Pancreas (tissue), 10 donors: ENCODE measurements around the gene TULP4. TPM values are rescaled to one million over a fixed set of nuclear protein-coding genes. Genes with fewer than 3 reads are reported as not detected.
A peak's percentile ranks its signal among the peaks of the same experiment; 100 is the strongest.

Experiments used
- ATAC-seq, 4 donors: fragments of 200-7000 bp; cut with Tn5 transposase; one replicate each; pipeline versions ENCODE4 v1.8.0 to v1.9.1; 2020; ENCODE audit warnings: mild to moderate bottlenecking in 4 of 4, moderate library complexity in 4 of 4
- DNase-seq, 6 donors: peaks; one replicate each; pipeline ENCODE4 v3.0.0-alpha.2; 2020
- FAIRE-seq: peaks from 2 replicates; lab custom pipeline; 2012; peaks lifted over from hg19 to GRCh38; lab: Jason Lieb, UNC
- H3K27ac ChIP-seq, 4 donors: fragments of 200-600 bp; sonication (generic); 1 replicate in 3 of 4; 2 replicates in 1 of 4; pipeline versions ENCODE4 v1.5.0 to v1.8.0; 2020
- H3K27me3 ChIP-seq, 4 donors: fragments of 200-600 bp; one replicate each; pipeline ENCODE4 v1.8.0; 2021
- H3K36me3 ChIP-seq, 3 donors: fragments of 200-600 bp; sonication (generic) in 1 of 3; one replicate each; pipeline versions ENCODE4 v1.5.0 to v1.8.0; 2020 to 2021
- H3K4me1 ChIP-seq, 3 donors: fragments of 200-600 bp; one replicate each; pipeline ENCODE4 v1.8.0; 2021
- H3K4me3 ChIP-seq, 4 donors: fragments of 200-600 bp; sonication (generic) in 2 of 4; one replicate each; pipeline versions ENCODE4 v1.5.0 to v1.8.0; 2020 to 2021
- H3K9me3 ChIP-seq, 4 donors: fragments of 200-600 bp; one replicate each; pipeline ENCODE4 v1.8.0; 2021
- WGBS, 2 donors: extraction: QIAGEN DNeasy Blood & Tissue Kit; methylation state at CpG; one replicate each; pipeline ENCODE4 v1.1.7; 2013; 5-methylcytosine and 5-hydroxymethylcytosine counted together
- intact Hi-C, 3 donors: fragments of 100-400 bp; cut with DNase I; formaldehyde crosslinking; loops; one replicate each; pipeline versions ENCODE4 v1.11.1 to v1.14.2; 2022
- polyA plus RNA-seq, 2 donors: library from polyadenylated mRNA; stranded (reverse); fragments of 200-250 nt; gene quantifications; one replicate each; pipeline ENCODE4 v1.2.3, GENCODE V29; 2013
- total RNA-seq, 6 donors: library from RNA; stranded (reverse); fragmentation: NEBNext Ultra II Directional in 4 of 6; extraction: Animal tissue kit (Norgen Biotek cat#: 25700) in 4 of 6; gene quantifications; one replicate each; pipeline versions ENCODE4 v1.2.1 to v1.2.4, GENCODE V29; 2021 to 2023
- TF ChIP-seq, protein P1 (sequence below), 4 donors: fragments of 200-600 bp; sonication (generic) in 3 of 4; IDR thresholded peaks; one replicate each; pipeline versions ENCODE4 v1.5.0 to v1.8.0; 2021; ENCODE audit warnings: antibody characterized with exemption in 4 of 4
- donor health status: healthy with polysubstance abuse.
- donor health status: DM: no; HTN: no; CAD: no; lungs with moderate emphysema.
- donor health status: DM: no; HTN: no; CAD: no.
- donor health status: control.
- donor health status: control.
- donor health status: Bipolar disorder and iron deficiency.
- donor health status: DM: yes; HTN: yes; CAD: no.
- donor health status: DM: no; HTN: no; CAD: no.
- donor health status: DM: no; HTN: no; CAD: no.
- donor health status: DM: yes; HTN: yes; CAD: no.

The TULP4 gene
- total and polyA plus RNA-seq, 8 donors = 3.1 to 88.8 (median 48.0) TPM

DNA sequence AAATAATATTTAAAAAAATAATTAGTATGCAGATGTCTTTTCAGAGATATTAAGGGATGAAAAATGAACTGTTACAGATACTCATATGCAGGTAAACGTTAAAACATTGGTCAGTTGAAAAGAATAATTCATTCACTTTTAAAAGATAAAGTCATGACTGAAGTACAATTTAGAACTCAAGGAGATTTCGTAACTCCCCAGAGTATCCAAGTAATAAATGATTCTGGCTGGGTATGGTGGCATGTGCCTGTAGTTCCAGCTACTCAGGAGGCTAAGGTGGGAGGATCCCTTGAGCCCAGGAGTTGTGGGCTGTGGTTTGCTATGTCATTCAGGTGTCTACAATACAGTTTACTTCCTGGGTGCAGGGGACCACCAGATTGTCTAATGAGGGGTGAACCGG lies 125.3 kb downstream of the TULP4 start:
- Histone ChIP-seq H3K36me3 (no peaks in the 10 kb centered on the region), H3K4me3 (no peak overlapping the region), H3K27ac (no peak overlapping the region), H3K9me3 (no peaks in the 10 kb centered on the region), H3K27me3 (no peaks in the 10 kb centered on the region), H3K4me1 (no peaks in the 10 kb centered on the region)
- DNase-seq (no peak), FAIRE-seq (no peak), ATAC-seq (no peak)
- intact Hi-C loops = no loop called here
- TF ChIP-seq, protein P1, sequence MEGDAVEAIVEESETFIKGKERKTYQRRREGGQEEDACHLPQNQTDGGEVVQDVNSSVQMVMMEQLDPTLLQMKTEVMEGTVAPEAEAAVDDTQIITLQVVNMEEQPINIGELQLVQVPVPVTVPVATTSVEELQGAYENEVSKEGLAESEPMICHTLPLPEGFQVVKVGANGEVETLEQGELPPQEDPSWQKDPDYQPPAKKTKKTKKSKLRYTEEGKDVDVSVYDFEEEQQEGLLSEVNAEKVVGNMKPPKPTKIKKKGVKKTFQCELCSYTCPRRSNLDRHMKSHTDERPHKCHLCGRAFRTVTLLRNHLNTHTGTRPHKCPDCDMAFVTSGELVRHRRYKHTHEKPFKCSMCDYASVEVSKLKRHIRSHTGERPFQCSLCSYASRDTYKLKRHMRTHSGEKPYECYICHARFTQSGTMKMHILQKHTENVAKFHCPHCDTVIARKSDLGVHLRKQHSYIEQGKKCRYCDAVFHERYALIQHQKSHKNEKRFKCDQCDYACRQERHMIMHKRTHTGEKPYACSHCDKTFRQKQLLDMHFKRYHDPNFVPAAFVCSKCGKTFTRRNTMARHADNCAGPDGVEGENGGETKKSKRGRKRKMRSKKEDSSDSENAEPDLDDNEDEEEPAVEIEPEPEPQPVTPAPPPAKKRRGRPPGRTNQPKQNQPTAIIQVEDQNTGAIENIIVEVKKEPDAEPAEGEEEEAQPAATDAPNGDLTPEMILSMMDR (IDR thresholded peaks at IDR 0.05) = no peak
- 87 to 90% methylated on average over 3 of the region's 3 CpGs for WGBS, 2 donors

DNA sequence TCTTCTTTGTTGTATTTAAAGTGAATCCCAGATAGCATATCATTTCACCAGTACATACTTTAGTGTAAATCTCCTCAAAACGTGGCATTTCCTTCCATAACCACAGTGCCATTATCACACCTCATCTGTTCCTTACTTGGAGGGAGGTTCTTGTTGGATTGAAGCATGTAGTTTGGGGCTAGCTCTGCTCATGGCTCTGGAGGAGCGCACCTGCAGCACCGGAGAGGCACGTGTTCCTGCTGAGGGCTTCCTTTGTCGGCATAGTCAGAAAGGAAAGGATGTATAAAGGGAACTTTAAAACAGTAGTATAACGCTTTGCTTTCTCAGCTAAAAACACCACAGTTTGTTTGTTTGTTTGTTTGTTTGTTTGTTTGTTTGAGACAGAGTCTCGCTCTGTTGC lies 126.0 kb downstream of the TULP4 start:
- Histone ChIP-seq H3K4me1 (no peaks in the 10 kb centered on the region), H3K27me3 (no peaks in the 10 kb centered on the region), H3K27ac (no peak overlapping the region), H3K36me3 (no peaks in the 10 kb centered on the region), H3K4me3 (no peak overlapping the region), H3K9me3 (no peaks in the 10 kb centered on the region)
- DNase-seq = no peak
- WGBS, 2 donors = 90 to 93% methylated on average over 7 of the region's 7 CpGs
- TF ChIP-seq, protein P1 (IDR thresholded peaks at IDR 0.05) = no peak
- intact Hi-C loops = no loop called here
- ATAC-seq = no peak
- no peak for FAIRE-seq

DNA sequence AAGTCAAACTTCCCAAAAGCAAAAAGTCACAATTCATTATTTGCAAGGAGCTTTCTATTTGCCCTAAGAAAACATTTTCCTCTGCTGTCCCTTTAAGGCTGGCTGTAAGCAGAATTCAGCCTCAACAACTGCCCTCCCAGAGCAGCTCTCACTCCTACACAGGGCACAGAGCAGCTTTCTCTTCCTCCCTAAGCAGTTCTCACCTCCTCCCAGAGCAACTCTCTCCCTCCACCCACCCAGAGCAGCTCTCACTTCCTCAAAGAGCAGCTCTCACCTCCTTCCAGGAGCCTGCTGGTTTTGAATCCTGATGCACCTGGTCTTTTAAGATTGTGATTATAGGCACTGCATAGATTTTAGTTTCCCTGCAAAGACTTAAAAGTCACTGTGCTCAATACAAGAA lies 127.0 kb downstream of the TULP4 start:
- no peaks in the 10 kb centered on the region for H3K27me3 ChIP-seq
- no peak overlapping the region for H3K4me3 ChIP-seq
- no peak overlapping the region for H3K27ac ChIP-seq
- H3K36me3 ChIP-seq = no peaks in the 10 kb centered on the region
- no peak for FAIRE-seq
- TF ChIP-seq, protein P1 (IDR thresholded peaks at IDR 0.05) = no peak
- intact Hi-C loops = no loop called here
- no peak for ATAC-seq
- H3K4me1 ChIP-seq = no peaks in the 10 kb centered on the region
- H3K9me3 ChIP-seq = no peaks in the 10 kb centered on the region
- no peak for DNase-seq

DNA sequence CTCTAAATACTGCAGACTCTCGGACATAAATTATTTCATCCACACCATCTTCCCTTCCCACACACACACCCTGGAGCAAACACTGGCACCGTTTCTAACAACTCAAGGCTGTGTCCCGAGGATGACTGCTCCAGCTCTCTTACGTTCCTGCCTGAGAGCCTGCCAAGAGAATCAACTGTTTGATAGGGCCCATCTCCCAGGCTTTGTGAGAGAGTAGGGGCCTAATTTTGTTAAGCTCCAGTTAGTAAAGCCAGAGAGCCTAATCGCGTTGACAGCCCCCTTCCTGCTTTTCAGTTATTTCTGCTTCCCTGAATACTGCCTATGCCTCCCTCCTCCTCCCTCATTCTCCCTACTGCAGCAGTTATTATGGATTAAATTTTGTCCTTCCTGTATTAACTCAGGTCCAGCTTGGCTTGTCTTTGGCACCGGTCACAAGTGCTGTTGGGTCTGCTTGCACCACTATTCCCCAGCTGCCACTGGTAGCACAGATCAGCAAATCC lies 129.5 kb downstream of the TULP4 start:
- DNase-seq (no peak), FAIRE-seq (no peak), ATAC-seq (peak in 1 of 4 donors; percentile 53)
- Histone ChIP-seq H3K27ac (no peak overlapping the region), H3K27me3 (no peaks in the 10 kb centered on the region), H3K9me3 (no peaks in the 10 kb centered on the region), H3K4me3 (no peak overlapping the region), H3K36me3 (no peaks in the 10 kb centered on the region), H3K4me1 (no peaks in the 10 kb centered on the region)
- TF ChIP-seq, protein P1 (IDR thresholded peaks at IDR 0.05) = no peak
- 45 to 48% methylated on average over 7 of the region's 7 CpGs for WGBS, 2 donors
- intact Hi-C loops = no loop called here

DNA sequence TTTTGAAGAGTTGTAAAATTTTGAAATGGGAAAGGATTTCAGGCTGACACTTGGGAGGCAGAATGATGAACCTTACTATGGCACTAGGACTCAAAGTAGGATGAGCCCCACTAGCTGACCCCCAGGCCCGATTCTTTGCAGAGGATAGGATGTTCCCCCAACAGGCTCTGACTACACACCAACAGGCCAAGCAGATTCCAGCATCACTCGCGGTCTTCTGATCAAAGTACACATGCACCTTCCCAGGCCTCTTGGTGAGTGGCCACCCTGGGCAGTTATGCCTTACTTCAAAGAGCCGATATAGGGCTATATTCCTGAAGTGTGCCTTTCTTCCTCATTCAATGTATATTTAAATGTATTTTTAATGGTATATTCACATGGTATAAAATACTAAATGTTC lies 130.0 kb downstream of the TULP4 start:
- no peak overlapping the region for H3K4me3 ChIP-seq
- TF ChIP-seq, protein P1 (IDR thresholded peaks at IDR 0.05) = no peak
- FAIRE-seq (no peak), ATAC-seq (no peak), DNase-seq (no peak)
- no peaks in the 10 kb centered on the region for H3K36me3 ChIP-seq
- H3K9me3 ChIP-seq = no peaks in the 10 kb centered on the region
- 93 to 99% methylated on average over 4 of the region's 4 CpGs for WGBS, 2 donors
- intact Hi-C loops = no loop called here
- no peaks in the 10 kb centered on the region for H3K27me3 ChIP-seq
- H3K27ac ChIP-seq = no peak overlapping the region
- no peaks in the 10 kb centered on the region for H3K4me1 ChIP-seq
